Measurements from ENCODE around the gene FGF3.

Gene FGF3

DNA sequence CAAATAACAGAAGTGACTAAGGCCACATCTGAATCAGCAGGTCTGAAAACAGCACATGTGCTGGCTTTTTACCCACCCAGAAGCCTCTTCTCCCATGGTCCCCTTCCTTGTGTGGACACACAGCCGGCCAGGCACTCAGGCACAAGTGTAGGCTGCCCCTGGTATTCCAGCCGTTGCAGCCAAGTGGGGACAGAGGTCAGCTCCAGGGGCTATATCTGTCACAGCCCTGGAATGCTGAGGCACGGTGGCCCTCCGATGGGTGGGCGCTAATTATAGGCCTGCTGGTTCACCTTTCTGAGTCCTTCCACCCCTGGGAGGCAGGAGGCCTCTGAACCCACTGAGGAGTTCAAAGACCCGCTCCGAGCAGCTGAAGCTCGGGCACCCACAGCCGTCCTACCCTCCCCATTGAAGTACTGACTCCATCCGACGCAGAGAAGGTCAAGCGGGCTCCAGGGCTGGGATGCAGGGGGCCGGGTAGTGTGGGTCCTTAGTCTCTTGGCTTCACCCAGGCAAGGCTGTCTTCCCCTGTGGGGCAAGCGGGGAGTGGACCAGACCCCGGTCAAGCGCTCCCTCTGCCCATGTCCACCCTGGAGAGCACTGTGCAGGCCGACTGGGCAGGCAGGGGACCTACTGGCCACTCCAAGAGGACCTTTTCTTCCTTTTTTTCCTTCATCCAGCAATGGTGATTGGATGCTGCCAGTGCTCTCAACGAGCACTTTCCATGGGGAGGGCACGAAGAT is 14.3 kb downstream of the FGF3 start:
- no peak for DNase-seq (ENCODE audit: low read depth in 2 of 2, low spot score in 1 of 2)

DNA sequence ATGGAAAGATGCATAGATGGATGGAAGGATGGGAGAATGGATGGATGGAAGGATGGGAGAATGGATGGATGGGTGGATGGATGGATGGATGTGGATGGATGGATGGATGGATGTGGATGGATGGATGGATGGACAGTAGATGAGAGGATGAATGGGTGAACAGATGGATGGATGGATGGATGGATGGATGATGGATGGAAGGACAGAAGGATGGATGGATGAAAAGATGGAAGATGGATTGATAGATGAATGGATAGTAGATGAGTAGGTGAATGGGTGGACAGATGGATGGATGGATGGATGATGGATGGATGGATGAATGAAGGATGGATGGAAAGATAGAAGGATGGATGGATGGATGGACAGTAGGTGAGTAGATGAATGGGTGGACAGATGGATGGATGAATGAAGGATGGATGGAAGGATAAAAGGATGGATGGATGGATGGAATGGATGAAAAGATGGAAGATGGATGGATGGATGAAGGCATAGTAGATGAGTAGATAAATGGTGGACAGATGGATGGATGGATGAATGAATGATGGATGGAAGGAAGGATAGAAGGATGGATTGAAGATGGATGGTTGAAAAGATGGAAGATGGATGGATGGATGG is 15.5 kb downstream of the FGF3 start:
- DNase-seq (ENCODE audit: low read depth in 2 of 2, low spot score in 1 of 2): no peak

DNA sequence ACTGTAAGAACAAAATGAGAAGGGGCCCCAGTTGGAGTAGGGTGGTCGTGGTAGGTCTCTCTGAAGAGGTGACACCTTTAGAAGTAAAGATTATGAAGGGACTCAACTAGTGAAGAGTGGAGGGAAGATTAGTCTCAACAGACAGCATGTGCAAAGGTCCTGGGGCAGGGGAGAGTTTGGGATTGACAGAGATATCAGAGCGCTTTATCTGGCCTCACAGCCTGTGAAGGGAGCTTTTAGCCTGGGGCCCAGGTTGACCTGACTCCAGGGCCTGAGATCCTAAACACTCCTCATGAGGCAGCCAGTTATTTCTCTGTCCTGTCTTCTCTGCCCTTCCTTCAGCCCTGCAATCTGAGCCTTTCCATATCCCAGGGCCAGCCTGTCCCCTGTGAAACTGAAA is 16.2 kb downstream of the FGF3 start:
- DNase-seq (ENCODE audit: low read depth in 2 of 2, low spot score in 1 of 2): no peak

DNA sequence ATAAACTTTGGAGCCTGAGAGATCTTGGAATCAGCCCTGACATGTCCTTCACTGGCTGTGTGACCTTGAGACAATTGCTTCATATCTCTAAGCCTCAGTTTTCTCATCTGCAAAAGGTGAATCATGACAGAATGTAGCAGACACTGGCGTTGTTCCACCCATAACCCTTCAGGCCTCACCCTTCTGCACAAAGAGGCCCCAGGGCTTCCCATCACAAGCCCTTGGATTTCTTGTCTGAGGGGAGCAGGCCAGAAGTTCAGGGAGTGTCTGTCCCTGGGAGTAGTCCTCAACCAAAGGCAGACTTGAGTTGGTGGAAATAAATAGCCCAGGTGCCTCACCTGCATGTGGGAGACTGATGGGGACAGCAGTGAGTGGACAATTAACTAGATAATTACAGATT is 16.6 kb downstream of the FGF3 start:
- DNase-seq (ENCODE audit: low read depth in 2 of 2, low spot score in 1 of 2): no peak

DNA sequence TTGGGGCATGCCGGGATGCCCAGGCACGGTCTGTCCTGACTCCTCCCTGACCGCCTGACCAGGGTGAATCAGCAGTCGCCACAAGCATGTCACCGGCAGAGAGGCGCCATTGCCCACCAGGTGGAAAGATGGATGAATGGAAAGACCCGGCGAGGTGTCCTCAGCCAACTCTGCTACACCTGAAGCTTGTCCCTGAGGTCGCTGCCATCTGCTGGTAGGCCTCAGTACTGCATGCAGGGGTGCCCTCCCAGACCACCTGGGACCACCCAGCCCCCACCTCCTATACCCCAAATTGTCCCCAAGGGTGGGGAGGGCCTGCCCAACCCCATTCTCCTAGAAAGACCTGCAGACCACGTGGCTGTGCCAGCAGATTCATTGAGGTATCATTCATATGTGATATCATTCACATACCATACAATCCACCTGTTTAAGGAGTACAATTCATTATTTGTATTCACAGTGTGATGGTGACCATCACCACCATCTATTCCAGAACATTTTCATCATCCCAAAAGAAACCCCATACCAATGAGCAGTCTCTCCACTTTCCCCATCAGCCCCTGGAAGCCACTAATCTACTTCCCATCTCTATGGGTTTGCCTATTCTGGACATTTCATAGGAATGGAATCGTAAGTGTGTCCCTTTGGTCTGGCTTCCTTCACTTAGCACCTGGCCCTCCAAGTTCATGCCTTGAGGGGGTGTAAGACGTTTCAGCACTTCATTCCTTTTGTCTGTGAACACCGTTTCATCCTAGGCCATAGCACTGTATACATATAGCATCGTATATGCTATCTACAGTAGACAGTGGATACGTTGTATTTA is 17.5 kb downstream of the FGF3 start:
- DNase-seq (ENCODE audit: low read depth in 2 of 2, low spot score in 1 of 2): no peak

DNA sequence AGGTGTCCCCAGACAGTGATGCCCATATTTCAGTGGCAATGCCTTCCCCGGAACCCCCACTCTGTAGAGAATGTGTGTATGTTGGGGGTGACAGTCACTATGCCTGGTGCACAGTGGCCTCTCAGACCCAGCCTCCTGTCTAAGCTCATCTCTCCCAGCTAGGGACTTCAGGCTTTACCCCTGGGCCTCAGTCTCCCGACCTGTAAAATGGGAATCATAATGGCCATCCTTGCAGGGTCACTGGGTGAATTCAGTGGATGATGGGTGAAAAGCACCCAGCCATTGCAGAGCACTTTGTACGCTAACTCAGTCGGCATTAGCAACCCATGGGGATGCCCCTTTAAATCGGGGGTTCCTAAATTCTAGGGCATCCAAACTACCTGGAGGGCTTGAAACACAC is 18.9 kb downstream of the FGF3 start:
- no peak for DNase-seq (ENCODE audit: low read depth in 2 of 2, low spot score in 1 of 2)

DNA sequence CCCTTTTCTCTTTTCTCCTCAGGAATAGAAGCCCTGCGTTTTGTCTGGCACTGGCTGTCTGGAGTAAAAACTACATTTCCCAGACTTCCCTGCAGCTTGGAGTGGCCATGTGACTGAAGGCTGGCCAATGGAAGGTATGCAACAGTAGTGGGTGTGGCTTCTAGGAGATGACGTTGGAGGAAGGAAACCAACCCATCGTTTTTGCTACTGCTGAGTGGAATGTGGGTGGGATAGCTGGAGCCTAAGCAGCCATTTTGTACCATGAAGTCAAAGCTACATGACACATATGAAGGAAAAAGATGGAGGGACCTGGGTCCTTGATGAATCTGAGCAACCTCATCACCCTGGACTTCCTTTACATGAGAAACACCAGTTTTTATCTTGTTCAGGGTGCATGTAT is 19.6 kb downstream of the FGF3 start:
- DNase-seq (ENCODE audit: low read depth in 2 of 2, low spot score in 1 of 2): no peak

DNA sequence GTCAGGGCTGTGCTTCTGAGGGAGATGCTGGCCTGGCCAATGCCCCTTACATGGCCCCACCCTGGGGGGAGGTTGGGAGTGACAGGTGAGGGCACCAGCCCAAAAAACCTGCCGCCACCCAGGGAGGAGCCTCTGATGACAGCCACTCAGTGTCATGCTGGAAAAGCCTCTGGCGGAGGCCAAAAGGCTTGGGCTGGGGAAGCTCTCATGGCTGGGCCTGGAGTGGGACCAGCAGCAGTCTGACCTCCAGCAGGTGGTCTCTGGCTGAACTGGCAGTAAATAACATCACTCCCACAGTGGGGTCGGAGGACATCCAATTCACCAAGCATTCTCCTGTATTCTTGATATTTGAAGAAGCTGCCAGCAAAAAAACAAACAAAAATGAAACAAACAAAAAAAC is 20.1 kb downstream of the FGF3 start:
- DNase-seq (ENCODE audit: low read depth in 2 of 2, low spot score in 1 of 2): no peak

DNA sequence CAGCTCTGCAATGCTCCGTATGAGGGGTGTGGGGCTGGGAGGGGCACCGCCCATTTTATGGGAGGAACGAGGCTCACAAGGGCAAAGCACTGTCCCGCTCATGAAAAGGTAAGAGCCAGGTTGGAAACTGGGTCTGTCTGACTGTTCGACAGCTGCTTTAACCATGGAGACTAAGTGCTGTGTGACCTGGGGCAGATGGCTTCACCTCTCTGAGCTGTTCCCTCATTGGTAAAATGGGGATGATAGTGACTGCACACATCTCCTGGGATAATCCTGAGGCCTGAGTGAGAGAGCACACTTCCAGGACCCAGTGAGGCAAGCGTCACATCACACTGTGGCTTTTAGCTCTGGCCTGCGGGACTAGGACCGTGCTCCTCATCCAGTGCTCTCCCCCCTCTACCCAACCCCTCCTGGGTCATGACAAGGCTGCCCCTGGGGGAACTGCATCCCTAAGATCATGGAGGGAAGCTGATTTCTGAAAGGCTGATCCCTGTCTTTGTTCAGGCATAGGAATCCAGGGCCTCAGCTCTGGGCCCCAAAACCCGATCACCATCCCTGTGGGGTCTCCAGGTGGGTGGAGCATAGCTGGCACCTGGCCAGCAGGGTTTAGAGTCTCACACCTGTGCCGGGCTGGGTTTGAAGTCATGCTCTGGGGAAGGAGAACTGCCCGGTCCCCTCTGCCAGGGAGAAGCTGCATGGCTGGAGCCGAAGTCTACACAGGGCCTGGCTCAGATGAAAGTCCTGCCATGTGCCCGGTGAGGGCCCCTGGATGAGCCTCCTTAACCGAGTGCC is 21.3 kb downstream of the FGF3 start:
- no peak for DNase-seq (ENCODE audit: low read depth in 2 of 2, low spot score in 1 of 2)

DNA sequence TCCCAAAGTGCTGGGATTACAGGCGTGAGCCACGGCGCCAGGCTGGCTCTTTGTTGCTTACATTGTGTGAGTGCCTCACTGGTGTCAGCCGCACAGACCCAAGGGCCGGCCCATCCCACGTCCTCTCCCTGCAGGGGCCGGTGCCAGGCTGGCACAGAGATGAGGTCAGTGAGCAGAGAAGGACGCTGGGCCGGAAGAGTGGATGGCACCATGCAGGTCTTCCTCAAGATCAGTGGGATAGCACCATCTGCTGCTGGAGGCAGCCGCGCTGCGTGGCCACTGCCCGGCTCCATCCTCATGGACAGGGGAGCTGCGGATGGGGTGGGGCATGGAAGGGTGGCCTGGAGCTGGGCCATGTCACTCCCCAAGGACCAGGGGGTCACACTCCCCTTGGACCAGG is 22.1 kb downstream of the FGF3 start:
- no peak for DNase-seq (ENCODE audit: low read depth in 2 of 2, low spot score in 1 of 2)

DNA sequence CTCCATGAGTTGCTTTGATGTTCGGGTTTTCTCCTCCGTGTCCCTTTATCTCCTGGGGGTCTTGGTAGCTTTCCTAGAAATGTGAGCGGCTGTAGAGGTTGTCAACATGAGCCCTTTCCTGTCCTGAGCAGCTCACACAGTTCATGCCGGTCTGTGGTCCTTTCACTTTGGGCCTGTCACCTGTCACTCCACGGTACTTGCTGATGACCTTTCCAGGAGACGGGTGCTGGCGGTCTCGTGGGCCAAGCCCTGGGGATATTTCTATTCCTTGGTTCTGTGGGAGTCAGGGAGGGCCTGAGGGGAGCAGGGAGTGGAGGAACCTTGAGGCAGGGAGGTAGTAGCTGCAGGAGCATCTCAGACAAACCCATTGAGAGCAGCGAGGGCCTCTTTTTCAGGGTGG is 23.2 kb downstream of the FGF3 start:
- no peak for DNase-seq (ENCODE audit: low read depth in 2 of 2, low spot score in 1 of 2)

DNA sequence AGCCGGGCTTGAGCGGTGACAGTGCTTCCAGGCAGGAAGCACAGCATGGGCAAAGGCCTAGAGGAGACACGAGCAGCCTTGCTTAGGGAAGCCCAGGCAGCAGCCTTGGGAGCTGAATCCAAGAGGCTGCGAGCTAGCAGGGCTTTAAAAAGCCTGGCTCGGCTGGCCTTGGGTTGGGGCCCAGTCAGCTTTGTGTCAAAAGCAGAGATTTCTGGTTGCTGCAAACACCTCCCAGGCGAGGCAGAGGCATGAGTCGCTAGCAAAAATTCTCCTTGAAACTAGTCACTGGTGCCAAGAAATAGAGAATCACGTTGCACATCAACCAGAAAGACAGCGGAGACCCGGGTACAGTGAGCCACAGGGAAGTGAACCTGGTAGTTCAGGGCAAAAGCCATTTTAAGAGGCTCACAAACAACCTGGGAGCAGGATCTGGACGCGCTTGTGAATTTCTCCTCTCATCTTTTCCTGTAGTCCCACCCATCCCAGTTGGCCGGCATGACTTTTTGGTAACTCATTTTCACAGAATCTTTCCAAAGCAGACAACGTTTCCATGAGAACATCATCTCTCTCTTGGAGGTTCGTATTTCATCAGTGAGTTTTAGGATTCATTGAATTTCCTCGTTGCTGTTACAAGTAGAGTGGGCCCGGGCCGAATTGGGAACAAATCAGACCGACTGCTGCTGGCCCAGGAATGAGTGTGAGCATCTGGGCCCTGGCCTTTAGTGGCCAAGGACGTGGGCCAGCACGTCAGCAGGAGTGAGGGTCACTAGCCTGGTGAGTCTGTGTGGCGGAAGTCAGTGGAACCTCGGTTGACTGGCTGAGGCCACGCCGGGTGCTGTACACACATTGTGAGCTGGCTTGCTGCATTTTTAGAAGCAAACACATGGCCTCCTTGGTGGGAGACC is 27.7 kb downstream of the FGF3 start:
- DNase-seq (ENCODE audit: low read depth in 2 of 2, low spot score in 1 of 2): no peak

DNA sequence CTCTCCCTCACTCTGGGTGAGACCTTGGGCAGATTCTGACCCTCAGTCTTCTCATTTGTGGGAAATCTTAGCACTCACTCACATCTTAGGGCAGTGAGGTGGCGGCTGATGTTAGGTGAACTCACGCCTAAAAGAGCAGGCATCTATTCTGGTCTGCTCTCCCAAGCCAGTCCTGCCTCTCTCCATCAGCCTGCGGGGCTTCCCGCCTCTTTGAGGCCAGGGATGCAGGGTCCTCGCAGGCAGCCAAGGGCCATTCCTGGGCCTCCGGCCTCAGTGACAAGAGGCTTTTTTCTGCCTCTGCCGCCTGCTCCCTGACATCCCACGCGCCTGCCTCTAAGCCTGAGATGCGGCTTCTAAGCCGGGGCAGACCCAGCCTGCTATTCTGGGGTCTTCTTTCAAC is 30.3 kb downstream of the FGF3 start:
- DNase-seq (ENCODE audit: low read depth in 2 of 2, low spot score in 1 of 2): no peak

DNA sequence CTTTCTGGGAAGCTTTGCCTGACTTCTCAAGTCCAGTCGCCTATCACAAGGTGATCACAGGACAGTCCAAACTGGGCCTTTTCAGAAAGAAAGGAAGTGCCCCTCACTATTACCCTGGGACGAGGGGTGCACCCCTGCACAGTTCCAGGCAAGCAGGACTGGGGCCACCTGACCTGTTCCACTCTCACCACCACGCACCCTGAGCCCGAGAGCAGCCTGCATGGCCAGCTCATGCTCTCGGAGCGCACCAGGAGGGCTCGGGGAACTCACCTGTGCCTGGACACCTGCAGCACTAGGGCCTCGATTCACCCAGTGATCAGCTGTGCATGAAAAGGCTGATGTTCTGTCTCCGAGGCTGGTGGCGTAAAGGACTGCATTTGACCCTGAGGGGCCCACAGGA is 31.3 kb downstream of the FGF3 start:
- no peak for DNase-seq (ENCODE audit: low read depth in 2 of 2, low spot score in 1 of 2)

DNA sequence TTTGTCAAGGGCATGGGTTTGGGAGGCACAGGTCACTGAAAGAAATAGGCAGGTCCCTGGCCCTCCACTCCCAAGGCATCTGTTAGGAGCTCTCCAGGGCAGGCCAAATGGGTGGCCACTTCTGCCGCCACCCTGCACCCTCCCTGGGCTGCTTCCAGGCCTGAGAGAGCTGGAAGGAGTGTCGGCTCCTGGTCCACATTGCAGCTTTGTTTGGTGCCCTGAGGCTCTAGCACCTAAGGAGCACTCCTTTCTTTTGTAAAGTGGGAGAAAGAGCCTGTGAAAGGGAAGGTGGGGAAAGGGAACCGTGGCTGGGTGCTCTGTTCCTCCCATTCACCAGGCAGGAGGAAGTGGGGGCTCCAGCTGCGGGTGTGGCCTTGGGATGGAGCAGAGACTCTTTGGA is 31.8 kb downstream of the FGF3 start:
- no peak for DNase-seq (ENCODE audit: low read depth in 2 of 2, low spot score in 1 of 2)

DNA sequence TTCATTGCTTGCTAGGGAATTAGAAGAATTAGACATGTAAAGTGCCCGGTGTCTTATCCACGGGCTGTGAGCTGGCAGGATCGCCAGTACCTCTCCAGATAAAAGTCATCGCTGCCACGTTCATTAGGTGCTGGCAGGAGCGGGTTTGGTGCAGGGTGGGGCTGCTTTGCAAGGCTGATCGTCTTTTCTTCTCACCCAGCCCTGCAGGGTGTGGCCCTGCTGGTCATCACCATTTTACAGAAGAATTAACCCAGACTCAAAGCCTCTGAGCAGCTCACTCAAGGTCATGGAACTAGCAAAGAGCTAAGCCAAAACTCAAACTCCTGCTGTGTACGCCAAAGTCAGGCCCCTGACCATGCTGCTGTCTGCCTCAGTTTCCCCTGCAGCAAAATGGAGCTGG is 38.0 kb downstream of the FGF3 start:
- DNase-seq (ENCODE audit: low read depth in 2 of 2, low spot score in 1 of 2): no peak

DNA sequence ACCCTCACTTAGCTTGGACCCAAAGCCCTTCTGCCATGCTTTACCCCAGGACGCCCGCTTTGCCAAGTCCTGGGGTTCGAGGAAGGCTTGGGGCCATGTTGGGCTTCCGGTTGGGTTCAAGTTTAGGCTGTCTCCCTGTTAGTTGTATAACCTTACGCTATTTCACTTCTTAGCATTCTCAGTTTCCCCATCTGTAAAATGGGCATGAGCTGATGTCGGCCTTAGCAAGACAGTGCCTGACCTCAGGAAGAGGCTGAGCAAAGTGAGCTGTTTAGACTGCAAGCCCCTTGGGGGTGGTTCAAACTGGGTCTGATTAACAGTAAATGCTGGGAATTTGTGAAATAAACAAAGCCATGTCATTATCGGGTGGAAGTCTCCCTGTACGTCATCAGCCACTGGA is 40.8 kb downstream of the FGF3 start:
- DNase-seq (ENCODE audit: low read depth in 2 of 2, low spot score in 1 of 2): no peak

DNA sequence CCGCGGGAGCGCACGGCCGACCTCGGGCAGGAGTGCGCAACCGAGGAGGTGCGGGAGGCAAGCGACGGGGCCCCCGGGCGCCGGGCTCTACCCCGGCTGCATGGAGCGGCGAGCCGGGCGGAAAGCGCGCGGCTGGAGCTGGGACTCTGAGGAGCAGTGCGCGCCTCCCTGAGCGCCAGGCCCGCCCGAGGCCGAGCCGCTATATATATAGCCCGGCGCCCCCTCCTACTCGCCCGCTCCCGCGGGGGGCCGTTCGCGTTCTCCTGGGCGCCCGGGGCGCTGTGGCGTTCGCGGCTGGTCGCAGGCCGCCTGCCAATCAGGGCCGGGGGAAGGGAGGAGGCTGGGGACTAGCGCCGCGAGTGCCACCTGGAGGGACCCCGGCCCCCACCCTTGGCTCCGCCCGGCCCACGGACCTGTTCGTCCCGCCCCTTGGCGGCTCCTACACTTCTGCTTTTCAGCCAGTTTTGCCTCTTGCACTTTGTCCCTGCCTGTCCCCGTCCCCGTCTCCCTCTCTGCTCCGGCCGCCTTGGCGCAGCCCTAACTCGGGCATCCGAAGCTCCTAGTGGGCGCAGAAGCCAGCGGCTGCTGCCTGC is 44.0 kb downstream of the FGF3 start, which contains the start of gene FGF4:
Gene FGF4 (minus strand): TSS at position 179 of the 593 bp plus-strand sequence. CDS start 257 bp downstream, outside the sequence.
- no peak for DNase-seq (ENCODE audit: low read depth in 2 of 2, low spot score in 1 of 2)

DNA sequence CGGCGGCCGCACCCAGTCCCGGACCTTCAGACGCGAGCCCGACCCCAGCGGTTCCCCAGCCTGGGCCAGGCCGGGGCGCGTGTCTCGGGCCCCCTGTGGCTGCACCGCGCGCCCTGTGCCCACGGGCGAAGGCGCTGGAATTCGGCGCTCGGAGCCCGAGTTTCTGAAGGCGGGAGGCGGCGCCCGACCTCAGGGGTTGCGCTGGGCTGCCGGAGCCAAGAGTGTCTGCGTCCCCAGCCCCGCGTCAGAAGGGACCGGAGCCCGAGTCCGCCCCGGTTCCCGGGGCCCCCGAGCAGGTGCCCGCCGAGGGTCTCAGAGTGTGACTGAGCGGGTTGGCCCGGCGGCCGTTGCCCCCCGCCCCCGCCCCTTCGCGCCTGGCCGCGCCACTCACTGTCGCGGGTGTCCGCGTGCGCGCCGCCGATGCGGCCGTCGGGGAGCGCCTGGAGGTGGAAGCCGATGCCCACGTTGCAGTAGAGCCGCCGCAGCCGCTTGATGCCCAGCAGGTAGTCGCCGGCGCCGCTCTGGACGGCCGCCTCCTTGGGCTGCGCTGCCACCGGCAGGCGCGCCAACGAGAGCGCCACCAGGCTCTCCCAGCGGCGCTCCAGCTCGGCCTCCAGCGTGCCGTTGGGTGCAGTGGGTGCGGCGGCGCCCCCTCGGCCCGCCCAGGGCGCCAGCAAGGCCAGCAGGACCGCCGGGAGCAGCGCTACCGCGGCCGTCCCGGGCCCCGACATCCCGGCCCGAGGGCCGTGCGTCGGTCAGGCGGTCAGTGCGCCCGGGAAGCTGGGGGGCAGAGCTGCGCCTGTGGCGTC is 44.7 kb downstream of the FGF3 start:
- no peak for DNase-seq (ENCODE audit: low read depth in 2 of 2, low spot score in 1 of 2)

Measured in stimulated activated CD8-positive, alpha-beta memory T cell treated with anti-CD3 and anti-CD28 coated beads, Interleukin-4, amount 100 ng/mL, for 4 hours (primary cell).